C4-2B (cell line): Measurements from ENCODE around the gene DCHS2.

Experiments used
- ZFX ChIP-seq: fragments of 450-650 bp; IDR thresholded peaks from 2 replicates; pipeline ENCODE4 v1.6.1; 2017
- TF ChIP-seq, protein P1 (sequence below): fragments of 450-650 bp; conservative IDR thresholded peaks from 2 replicates; pipeline ENCODE4 v1.5.1; 2017; ENCODE audit warnings: mild to moderate bottlenecking

DNA sequence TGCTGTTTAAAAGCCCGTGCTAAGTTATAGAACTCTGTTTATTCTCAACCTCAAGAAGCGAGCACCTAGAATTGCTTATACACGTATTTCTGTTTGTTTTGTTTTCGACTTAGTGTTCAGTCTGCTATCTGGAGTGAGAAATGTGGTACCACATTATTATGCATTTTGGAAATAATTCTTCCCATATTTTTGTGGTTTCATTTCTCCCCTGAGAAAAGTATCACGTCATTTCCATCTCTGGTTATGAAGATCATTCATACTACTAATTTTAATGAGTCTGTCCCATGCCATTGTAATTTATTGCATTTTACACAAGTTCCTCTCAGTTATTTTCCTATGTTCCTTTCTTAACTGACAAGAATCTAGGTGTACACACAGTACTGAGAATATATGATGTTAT is 186.0 kb downstream of the DCHS2 start:
- TF ChIP-seq, protein P1, sequence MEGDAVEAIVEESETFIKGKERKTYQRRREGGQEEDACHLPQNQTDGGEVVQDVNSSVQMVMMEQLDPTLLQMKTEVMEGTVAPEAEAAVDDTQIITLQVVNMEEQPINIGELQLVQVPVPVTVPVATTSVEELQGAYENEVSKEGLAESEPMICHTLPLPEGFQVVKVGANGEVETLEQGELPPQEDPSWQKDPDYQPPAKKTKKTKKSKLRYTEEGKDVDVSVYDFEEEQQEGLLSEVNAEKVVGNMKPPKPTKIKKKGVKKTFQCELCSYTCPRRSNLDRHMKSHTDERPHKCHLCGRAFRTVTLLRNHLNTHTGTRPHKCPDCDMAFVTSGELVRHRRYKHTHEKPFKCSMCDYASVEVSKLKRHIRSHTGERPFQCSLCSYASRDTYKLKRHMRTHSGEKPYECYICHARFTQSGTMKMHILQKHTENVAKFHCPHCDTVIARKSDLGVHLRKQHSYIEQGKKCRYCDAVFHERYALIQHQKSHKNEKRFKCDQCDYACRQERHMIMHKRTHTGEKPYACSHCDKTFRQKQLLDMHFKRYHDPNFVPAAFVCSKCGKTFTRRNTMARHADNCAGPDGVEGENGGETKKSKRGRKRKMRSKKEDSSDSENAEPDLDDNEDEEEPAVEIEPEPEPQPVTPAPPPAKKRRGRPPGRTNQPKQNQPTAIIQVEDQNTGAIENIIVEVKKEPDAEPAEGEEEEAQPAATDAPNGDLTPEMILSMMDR: no peak
- TF ChIP-seq ZFX: no peak
